Neutrophil (primary cell): ENCODE data around the gene COQ2.

ENCODE experiments used
- H3K27ac ChIP-seq: fragments of 200-600 bp; sonication (generic); 2 replicates; pipeline ENCODE4 v1.5.1; 2016; ENCODE audit warnings: mild to moderate bottlenecking, moderate library complexity
- H3K27me3 ChIP-seq: fragments of 200-600 bp; sonication (generic); 2 replicates; pipeline ENCODE4 v1.6.0; 2016; ENCODE audit warnings: mild to moderate bottlenecking
- H3K36me3 ChIP-seq: fragments of 200-600 bp; sonication (generic); 2 replicates; pipeline ENCODE4 v1.5.1; 2017
- H3K4me1 ChIP-seq, 2 experiments: fragments of 200-600 bp in 1 of 2; sonication (generic) in 1 of 2; 1 replicate in 1 of 2; 2 replicates in 1 of 2; pipeline versions ENCODE4 v1.5.1 to v1.6.1; 2013 to 2016; ENCODE audit warnings: low read depth in 1 of 2, low read length in 1 of 2, mild to moderate bottlenecking in 1 of 2, moderate library complexity in 1 of 2; ENCODE audit not compliant: control insufficient read depth in 1 of 2, insufficient read depth in 1 of 2
- H3K4me3 ChIP-seq, 2 experiments: fragments of 200-600 bp in 1 of 2; sonication (generic) in 1 of 2; 1 replicate in 1 of 2; 2 replicates in 1 of 2; pipeline ENCODE4 v1.5.1; 2013 to 2016; ENCODE audit warnings: low read depth in 1 of 2, low read length in 1 of 2, mild to moderate bottlenecking in 1 of 2, moderate library complexity in 1 of 2
- H3K9me3 ChIP-seq: fragments of 200-600 bp; sonication (generic); 2 replicates; pipeline ENCODE4 v1.5.1; 2016
- CTCF ChIP-seq: fragments of 200-600 bp; sonication (generic); IDR thresholded peaks from 2 replicates; pipeline ENCODE4 v1.5.1; 2016; ENCODE audit warnings: antibody characterized with exemption

The COQ2 gene

GRCh38 chr4:83267830-83268475 is 16.6 kb downstream of the COQ2 start:
- peak overlapping the region; percentile 46 for H3K27ac ChIP-seq
- H3K4me1 ChIP-seq: peaks cover 31 to 44% of the 10 kb centered on the region in 2 experiments
- no peak overlapping the region for H3K4me3 ChIP-seq
- no peaks in the 10 kb centered on the region for H3K27me3 ChIP-seq
- no peaks in the 10 kb centered on the region for H3K9me3 ChIP-seq
- TF ChIP-seq CTCF: no peak
- peaks cover 11% of the 10 kb centered on the region for H3K36me3 ChIP-seq

- Histone ChIP-seq H3K27me3 (no peaks in the 10 kb centered on the region), H3K4me3 (no peak overlapping the region), H3K36me3 (peaks cover 11% of the 10 kb centered on the region), H3K4me1 (peaks cover 30 to 41% of the 10 kb centered on the region in 2 experiments), H3K9me3 (no peaks in the 10 kb centered on the region), H3K27ac (peak overlapping the region; percentile 46)
- TF ChIP-seq CTCF: no peak
These were observed 17.3 kb downstream of the COQ2 start for GRCh38 chr4:83267121-83267829.

GRCh38 chr4:83266689-83267088 is 17.9 kb downstream of the COQ2 start:
- H3K4me3 ChIP-seq: no peak overlapping the region
- H3K9me3 ChIP-seq: no peaks in the 10 kb centered on the region
- peak overlapping the region; percentile 46 for H3K27ac ChIP-seq
- no peaks in the 10 kb centered on the region for H3K27me3 ChIP-seq
- H3K36me3 ChIP-seq: peaks cover 12% of the 10 kb centered on the region
- TF ChIP-seq CTCF: peak; percentile 17
- peaks cover 30 to 41% of the 10 kb centered on the region in 2 experiments for H3K4me1 ChIP-seq

- H3K4me1 ChIP-seq: peaks cover 30 to 43% of the 10 kb centered on the region in 2 experiments
- peaks cover 7% of the 10 kb centered on the region for H3K36me3 ChIP-seq
These were observed 21.5 kb downstream of the COQ2 start for GRCh38 chr4:83263106-83263505.

GRCh38 chr4:83262682-83263081 is 21.9 kb downstream of the COQ2 start:
- TF ChIP-seq CTCF: no peak
- H3K4me1 ChIP-seq: peaks cover 27 to 39% of the 10 kb centered on the region in 2 experiments
- H3K27me3 ChIP-seq: no peaks in the 10 kb centered on the region
- no peak overlapping the region for H3K27ac ChIP-seq
- H3K4me3 ChIP-seq: no peak overlapping the region
- H3K36me3 ChIP-seq: peaks cover 7% of the 10 kb centered on the region
- no peaks in the 10 kb centered on the region for H3K9me3 ChIP-seq

More at GRCh38 chr4:83263106-83263505, 21.5 kb downstream of the COQ2 start:
- H3K27ac ChIP-seq: no peak overlapping the region
- no peaks in the 10 kb centered on the region for H3K27me3 ChIP-seq
- TF ChIP-seq CTCF: no peak
- H3K4me3 ChIP-seq: no peak overlapping the region
- no peaks in the 10 kb centered on the region for H3K9me3 ChIP-seq
